ENCODE results near the gene AOC3.
"Not testable (repeated sequence)": the region's sequence is repeated elsewhere in the genome, so short reads cannot be mapped to it uniquely, and the experiment has no call there.

Gene AOC3

DNA sequence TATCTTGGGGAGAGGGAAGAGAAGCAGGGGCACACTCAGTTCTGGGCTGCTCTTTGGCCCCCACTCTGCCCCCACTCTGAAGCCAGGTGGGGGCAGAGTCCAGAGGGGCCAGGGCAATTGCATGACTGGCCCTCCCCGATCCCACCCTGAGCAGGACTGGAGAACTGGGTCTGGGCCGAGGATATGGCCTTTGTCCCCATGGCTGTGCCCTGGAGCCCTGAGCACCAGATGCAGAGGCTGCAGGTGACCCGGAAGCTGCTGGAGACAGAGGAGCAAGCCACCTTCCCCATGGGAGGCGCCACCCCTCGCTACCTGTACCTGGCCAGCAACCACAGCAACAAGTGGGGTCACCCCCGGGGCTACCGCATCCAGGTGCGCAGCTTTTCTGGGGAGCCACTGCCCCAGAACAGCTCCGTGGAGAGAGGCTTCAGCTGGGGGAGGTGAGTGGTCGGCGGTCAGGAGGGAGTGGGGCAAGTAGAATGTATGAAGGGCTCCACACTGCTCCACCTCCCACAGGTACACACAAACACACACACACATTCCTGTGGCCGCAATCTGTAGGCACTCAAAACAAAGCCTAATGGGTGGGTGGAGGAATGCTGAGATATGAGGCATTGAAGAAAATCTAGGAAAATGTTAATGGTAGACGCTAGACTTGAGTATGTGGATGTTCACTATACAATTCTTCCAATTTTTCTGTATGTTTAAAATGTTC is 21.4 kb downstream of the AOC3 start:
- DNase-seq (ENCODE audit: insufficient read length, low spot score), result no peak
- no peak for TF ChIP-seq CTCF (IDR thresholded peaks at IDR 0.05; ENCODE audit: insufficient read depth, missing control alignments)
- no peak for FAIRE-seq

- no peak for FAIRE-seq
- DNase-seq (ENCODE audit: insufficient read length, low spot score), result no peak
- no peak for TF ChIP-seq CTCF (IDR thresholded peaks at IDR 0.05; ENCODE audit: insufficient read depth, missing control alignments)
Measured at GRCh38 chr17:42873315-42873714, 22.3 kb downstream of the AOC3 start.

DNA sequence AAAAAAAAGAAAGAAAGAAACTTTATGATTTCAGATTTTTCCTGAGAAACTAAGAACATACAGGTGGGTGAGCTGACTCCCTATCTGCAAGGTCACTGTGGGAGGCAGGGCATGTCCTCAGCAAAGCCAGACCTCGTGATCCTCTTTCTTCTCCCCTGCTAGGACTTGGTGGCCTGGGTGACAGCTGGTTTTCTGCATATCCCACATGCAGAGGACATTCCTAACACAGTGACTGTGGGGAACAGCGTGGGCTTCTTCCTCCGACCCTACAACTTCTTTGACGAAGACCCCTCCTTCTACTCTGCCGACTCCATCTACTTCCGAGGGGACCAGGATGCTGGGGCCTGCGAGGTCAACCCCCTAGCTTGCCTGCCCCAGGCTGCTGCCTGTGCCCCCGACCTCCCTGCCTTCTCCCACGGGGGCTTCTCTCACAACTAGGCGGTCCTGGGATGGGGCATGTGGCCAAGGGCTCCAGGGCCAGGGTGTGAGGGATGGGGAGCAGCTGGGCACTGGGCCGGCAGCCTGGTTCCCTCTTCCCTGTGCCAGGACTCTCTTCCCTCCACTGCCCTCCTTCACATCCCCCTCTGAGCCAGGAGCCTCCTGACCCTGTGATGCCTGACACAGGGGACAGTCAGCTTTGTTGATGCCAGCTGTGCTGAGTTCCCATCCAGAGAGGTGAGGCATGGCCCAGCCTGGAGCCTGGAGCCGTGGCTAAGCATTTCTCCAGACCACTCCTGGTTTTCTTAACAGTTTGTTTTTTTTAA is 23.1 kb downstream of the AOC3 start:
- not testable (repeated sequence) for DNase-seq (ENCODE audit: insufficient read length, low spot score); FAIRE-seq

DNA sequence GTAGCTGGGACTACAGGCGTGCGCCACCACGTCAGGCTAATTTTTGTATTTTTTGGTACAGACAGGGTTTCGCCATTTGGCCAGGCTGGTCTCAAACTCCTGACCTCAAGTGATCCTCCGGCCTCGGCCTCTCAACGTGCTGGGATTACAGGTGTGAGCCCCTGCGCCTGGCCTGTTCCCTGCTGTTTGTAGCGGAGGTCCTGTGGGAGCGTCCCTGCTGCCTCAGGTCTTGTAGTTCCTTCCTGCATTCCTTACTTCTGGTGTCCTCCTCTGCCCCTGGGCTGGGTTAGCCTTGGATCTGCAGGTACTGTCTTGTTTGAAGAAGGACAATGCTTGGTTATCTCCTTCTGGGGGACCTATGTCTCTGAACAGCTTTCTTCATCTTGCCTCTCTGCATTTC is 26.0 kb downstream of the AOC3 start:
- FAIRE-seq (no peak), DNase-seq (ENCODE audit: insufficient read length, low spot score) (no peak)
- no peak for TF ChIP-seq CTCF (IDR thresholded peaks at IDR 0.05; ENCODE audit: insufficient read depth, missing control alignments)

DNA sequence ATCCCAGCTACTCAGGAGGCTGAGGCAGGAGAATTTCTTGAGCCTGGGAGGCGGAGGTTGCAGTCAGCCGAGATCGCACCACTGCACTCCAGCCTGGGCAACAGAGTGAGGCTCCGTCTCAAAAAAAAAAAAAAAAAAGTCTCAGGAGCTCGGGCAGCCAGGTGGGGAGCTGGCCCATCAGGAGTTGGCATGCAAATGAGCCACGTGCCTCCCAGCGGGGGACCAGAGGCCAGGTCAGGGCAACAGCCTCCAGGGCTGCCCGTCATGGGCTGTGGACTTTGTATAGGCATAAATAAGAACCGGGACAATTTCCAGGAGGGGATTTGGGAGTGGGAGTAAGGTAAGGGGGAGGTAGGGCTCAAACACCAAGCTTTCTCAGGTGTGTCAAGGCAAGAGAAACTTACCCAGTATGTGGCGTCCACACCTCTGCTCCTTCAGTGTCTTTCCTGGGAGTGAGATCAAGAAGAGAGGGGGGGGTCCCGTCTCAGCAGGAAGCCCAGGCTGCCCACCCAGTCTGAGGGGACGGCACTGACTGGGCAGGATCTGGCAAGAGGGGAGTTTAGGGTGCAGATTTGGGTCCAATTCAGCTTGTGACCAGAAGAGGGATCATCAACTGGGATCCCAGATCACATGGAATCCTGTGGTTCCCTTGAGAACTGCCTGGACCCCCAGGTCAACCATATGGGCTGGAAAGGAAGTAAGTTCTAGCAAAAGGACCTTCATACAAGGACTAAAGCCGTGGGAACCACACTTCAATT is 27.3 kb downstream of the AOC3 start:
- FAIRE-seq (no peak), DNase-seq (ENCODE audit: insufficient read length, low spot score) (no peak)
- no peak for TF ChIP-seq CTCF (IDR thresholded peaks at IDR 0.05; ENCODE audit: insufficient read depth, missing control alignments)

DNA sequence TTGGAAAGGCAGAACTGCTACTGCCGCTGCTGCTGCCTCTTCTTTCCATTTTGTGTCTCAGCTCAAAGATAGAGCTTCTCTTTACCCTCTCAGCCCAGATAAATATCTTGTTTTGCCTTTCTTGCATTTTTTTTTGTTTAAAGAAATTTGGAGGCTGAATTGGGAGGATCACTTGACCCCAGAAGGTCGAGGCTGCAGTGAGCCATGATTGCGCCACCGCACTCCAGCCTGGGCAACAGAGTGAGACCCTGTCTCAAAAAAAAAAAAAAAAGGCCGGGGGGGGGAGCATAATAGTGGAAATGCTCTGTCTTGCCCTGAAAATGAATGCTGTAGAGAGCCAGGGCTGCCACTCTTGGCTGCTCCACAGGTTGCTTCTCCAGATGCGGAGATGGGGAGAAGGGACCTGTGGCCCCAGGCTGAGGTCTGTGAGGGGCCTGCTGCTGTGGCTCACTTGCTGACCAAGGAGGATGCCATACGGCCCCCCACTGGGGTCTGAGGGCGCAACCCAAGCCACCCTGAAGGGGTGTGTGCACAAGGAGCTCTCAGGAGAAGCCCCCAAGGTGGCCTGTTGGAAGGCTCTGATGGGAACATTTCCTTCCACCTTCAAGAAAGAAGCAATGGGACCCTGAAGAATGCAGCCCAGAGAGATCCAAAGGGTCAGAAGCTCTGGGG is 28.1 kb downstream of the AOC3 start:
- DNase-seq (ENCODE audit: insufficient read length, low spot score), result no peak
- TF ChIP-seq CTCF (IDR thresholded peaks at IDR 0.05; ENCODE audit: insufficient read depth, missing control alignments), result no peak
- FAIRE-seq, result no peak

DNA sequence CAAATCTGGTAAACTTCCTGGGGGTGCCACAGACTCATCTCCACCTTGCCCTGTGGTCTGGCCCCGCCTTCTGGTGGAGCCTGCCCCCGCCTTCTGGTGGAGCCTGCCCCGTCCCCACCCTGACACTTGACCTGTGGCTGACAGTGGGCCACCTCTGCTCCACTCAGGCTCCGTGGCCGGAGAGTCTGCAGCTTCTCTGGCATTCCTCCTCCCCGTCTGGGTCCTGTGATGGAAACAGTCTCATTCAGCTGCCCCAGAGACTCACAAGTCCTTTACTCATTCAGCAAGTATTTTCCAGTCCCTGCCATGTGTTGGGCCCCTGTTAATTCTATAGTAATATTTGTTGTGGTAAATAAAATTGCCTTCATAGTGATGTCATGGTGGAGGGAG is 28.6 kb downstream of the AOC3 start:
- no peak for DNase-seq (ENCODE audit: insufficient read length, low spot score)
- TF ChIP-seq CTCF (IDR thresholded peaks at IDR 0.05; ENCODE audit: insufficient read depth, missing control alignments), result no peak
- no peak for FAIRE-seq
